Pancreas (tissue), 10 donors: Measurements from ENCODE around the gene RNPEPL1. TPM values are rescaled to one million over a fixed set of nuclear protein-coding genes. Genes with fewer than 3 reads are reported as not detected.

Source experiments
- ATAC-seq, 4 donors: fragments of 200-7000 bp; cut with Tn5 transposase; one replicate each; pipeline versions ENCODE4 v1.8.0 to v1.9.1; 2020; ENCODE audit warnings: mild to moderate bottlenecking in 4 of 4, moderate library complexity in 4 of 4
- DNase-seq, 6 donors: peaks; one replicate each; pipeline ENCODE4 v3.0.0-alpha.2; 2020
- FAIRE-seq: peaks from 2 replicates; lab custom pipeline; 2012; peaks lifted over from hg19 to GRCh38; lab: Jason Lieb, UNC
- H3K27ac ChIP-seq, 4 donors: fragments of 200-600 bp; sonication (generic); 1 replicate in 3 of 4; 2 replicates in 1 of 4; pipeline versions ENCODE4 v1.5.0 to v1.8.0; 2020
- H3K27me3 ChIP-seq, 4 donors: fragments of 200-600 bp; one replicate each; pipeline ENCODE4 v1.8.0; 2021
- H3K36me3 ChIP-seq, 3 donors: fragments of 200-600 bp; sonication (generic) in 1 of 3; one replicate each; pipeline versions ENCODE4 v1.5.0 to v1.8.0; 2020 to 2021
- H3K4me1 ChIP-seq, 3 donors: fragments of 200-600 bp; one replicate each; pipeline ENCODE4 v1.8.0; 2021
- H3K4me3 ChIP-seq, 4 donors: fragments of 200-600 bp; sonication (generic) in 2 of 4; one replicate each; pipeline versions ENCODE4 v1.5.0 to v1.8.0; 2020 to 2021
- H3K9me3 ChIP-seq, 4 donors: fragments of 200-600 bp; one replicate each; pipeline ENCODE4 v1.8.0; 2021
- CTCF ChIP-seq, 4 donors: fragments of 200-600 bp; sonication (generic) in 3 of 4; IDR thresholded peaks; one replicate each; pipeline versions ENCODE4 v1.5.0 to v1.8.0; 2021; ENCODE audit warnings: antibody characterized with exemption in 4 of 4
- WGBS, 2 donors: extraction: QIAGEN DNeasy Blood & Tissue Kit; methylation state at CpG; one replicate each; pipeline ENCODE4 v1.1.7; 2013; 5-methylcytosine and 5-hydroxymethylcytosine counted together
- intact Hi-C, 3 donors: fragments of 100-400 bp; cut with DNase I; formaldehyde crosslinking; loops; one replicate each; pipeline versions ENCODE4 v1.11.1 to v1.14.2; 2022
- polyA plus RNA-seq, 2 donors: library from polyadenylated mRNA; stranded (reverse); fragments of 200-250 nt; gene quantifications; one replicate each; pipeline ENCODE4 v1.2.3, GENCODE V29; 2013
- total RNA-seq, 6 donors: library from RNA; stranded (reverse); fragmentation: NEBNext Ultra II Directional in 4 of 6; extraction: Animal tissue kit (Norgen Biotek cat#: 25700) in 4 of 6; gene quantifications; one replicate each; pipeline versions ENCODE4 v1.2.1 to v1.2.4, GENCODE V29; 2021 to 2023
- donor health status: healthy with polysubstance abuse.
- donor health status: DM: no; HTN: no; CAD: no; lungs with moderate emphysema.
- donor health status: DM: no; HTN: no; CAD: no.
- donor health status: control.
- donor health status: control.
- donor health status: Bipolar disorder and iron deficiency.
- donor health status: DM: yes; HTN: yes; CAD: no.
- donor health status: DM: no; HTN: no; CAD: no.
- donor health status: DM: no; HTN: no; CAD: no.
- donor health status: DM: yes; HTN: yes; CAD: no.

RNPEPL1 gene
- total and polyA plus RNA-seq, 8 donors: 37.1 to 195 (median 43.9) TPM

GRCh38 chr2:240593026-240593702 is 24.9 kb downstream of the RNPEPL1 start:
- no peak for FAIRE-seq
- Histone ChIP-seq H3K4me3 (no peak overlapping the region), H3K9me3 (no peaks in the 10 kb centered on the region), H3K27ac (no peak overlapping the region), H3K4me1 (peaks cover 0 to 2% (median 0%) of the 10 kb centered on the region in 3 donors), H3K27me3 (no peaks in the 10 kb centered on the region), H3K36me3 (peaks cover 0 to 21% (median 0%) of the 10 kb centered on the region in 3 donors)
- peak in 2 of 6 donors; percentile 7 to 35 for DNase-seq
- ATAC-seq: no peak
- intact Hi-C loops: no loop called here
- 84 to 89% methylated on average over 19 to 20 of the region's 20 CpGs for WGBS, 2 donors
- TF ChIP-seq CTCF (IDR thresholded peaks at IDR 0.05): no peak

DNA sequence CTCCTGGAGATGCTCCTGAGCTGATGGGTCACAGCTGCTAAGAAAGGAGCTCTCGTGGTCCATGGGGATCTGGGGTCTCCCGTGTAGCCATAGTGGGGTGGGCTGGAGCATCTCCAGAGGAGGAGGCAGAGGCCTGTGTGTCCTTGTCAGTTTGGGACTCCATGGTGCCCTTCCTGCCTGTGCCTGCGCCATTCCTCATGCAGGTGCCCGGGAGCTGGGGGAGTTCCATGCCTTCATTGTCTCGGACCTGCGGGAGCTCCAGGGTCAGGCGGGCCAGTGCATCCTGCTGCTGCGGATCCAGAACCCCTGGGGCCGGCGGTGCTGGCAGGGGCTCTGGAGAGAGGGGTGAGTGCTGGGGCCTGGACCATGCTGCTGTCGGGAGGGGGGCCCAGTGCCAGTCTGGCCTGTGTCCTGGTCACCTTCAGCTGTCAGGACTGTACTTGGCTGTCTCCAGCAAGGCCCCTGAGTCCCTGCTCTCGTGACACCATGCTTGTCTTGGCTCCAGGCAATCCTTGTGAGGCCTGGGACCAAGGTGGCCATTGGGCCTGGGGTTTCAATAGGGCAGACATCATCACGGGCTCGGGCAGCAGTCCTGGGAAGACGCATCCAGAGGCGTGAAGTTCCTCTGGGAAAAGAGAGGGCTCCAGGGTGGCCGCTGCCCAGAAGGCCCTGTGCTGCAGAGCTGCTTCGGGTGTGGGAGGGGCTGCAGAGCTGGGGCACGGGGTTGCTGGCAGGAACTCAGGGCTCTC is 25.6 kb downstream of the RNPEPL1 start:
- WGBS, 2 donors: 91 to 93% methylated on average over 19 of the region's 19 CpGs
- FAIRE-seq: no peak

GRCh38 chr2:240594511-240595380 is 26.5 kb downstream of the RNPEPL1 start:
- no peak for TF ChIP-seq CTCF (IDR thresholded peaks at IDR 0.05)
- Histone ChIP-seq H3K27me3 (no peaks in the 10 kb centered on the region), H3K4me1 (no peaks in the 10 kb centered on the region), H3K9me3 (no peaks in the 10 kb centered on the region), H3K27ac (no peak overlapping the region), H3K4me3 (no peak overlapping the region), H3K36me3 (peaks cover 0 to 13% (median 0%) of the 10 kb centered on the region in 3 donors)
- 92 to 93% methylated on average over 34 of the region's 34 CpGs for WGBS, 2 donors
- DNase-seq: peak in 4 of 6 donors; percentile 9 to 70 (median 40)
- intact Hi-C loops: no loop called here
- ATAC-seq: no peak
- FAIRE-seq: no peak

More for the DNA sequence above, 25.6 kb downstream of the RNPEPL1 start:
- Histone ChIP-seq H3K9me3 (no peaks in the 10 kb centered on the region), H3K27me3 (no peaks in the 10 kb centered on the region), H3K27ac (no peak overlapping the region), H3K4me1 (no peaks in the 10 kb centered on the region), H3K36me3 (peaks cover 0 to 21% (median 0%) of the 10 kb centered on the region in 3 donors), H3K4me3 (no peak overlapping the region)
- DNase-seq (peak in 5 of 6 donors; percentile 1 to 68 (median 24)), ATAC-seq (no peak)
- intact Hi-C loops: no loop called here
- no peak for TF ChIP-seq CTCF (IDR thresholded peaks at IDR 0.05)

DNA sequence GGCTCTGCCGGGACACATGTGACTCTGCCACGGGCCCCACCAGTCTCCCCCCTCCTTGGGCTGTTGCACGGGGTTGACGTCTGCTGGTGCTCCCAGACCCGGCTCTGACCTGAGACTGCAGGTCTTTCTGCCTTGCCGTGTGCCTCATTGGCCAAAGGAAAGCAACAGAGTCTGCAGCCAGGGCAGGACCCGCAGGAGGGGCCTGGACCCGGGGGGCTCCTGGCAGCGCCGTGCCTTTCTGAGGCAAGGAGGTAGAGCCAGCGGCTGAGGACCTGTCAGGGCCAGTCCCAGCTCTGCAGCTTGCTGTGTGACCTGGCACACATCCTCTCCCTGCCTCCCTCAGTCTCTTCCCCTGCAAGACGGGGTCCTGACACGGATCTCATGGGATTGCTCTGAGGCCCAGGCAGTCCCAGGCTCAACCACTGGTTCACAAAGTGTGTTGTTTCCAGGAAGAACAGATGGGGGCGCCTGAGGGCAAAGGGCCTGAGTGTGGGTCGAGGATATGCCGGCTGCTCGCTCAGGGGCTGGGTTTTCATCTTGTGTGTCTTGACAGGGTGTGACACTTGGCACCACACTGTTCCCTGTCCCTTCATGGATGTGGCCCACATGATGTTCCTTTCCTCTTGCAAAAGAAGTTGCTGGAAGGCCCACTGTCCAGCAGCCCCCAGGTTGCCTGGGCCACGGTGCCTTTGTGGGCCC is 27.2 kb downstream of the RNPEPL1 start:
- ATAC-seq (peak in 2 of 4 donors; percentile 13 to 19), DNase-seq (peak in 3 of 6 donors; percentile 18 to 65 (median 49)), FAIRE-seq (no peak)
- Histone ChIP-seq H3K27me3 (no peaks in the 10 kb centered on the region), H3K4me1 (no peaks in the 10 kb centered on the region), H3K36me3 (peaks cover 0 to 13% (median 0%) of the 10 kb centered on the region in 3 donors), H3K9me3 (no peaks in the 10 kb centered on the region), H3K27ac (no peak overlapping the region), H3K4me3 (no peak overlapping the region)
- no peak for TF ChIP-seq CTCF (IDR thresholded peaks at IDR 0.05)
- WGBS, 2 donors: 77 to 80% methylated on average over 16 to 18 of the region's 18 CpGs
- intact Hi-C loops: no loop called here
